Cerebellar cortex (tissue), 1 donor: ENCODE measurements around the gene RBM42.

ENCODE experiments used
- DNase-seq: peaks from one replicate; pipeline ENCODE4 v3.0.0-alpha.2; 2015; ENCODE audit warnings: low spot score

Gene RBM42

GRCh38 chr19:35620001-35620400, 8.8 kb upstream of the RBM42 start:
- DNase-seq = no peak

GRCh38 chr19:35621708-35622107, 7.1 kb upstream of the RBM42 start:
- DNase-seq = no peak

- DNase-seq = no peak
These were observed 6.1 kb upstream of the RBM42 start for GRCh38 chr19:35622750-35623149.

GRCh38 chr19:35623327-35624010, 5.4 kb upstream of the RBM42 start:
- DNase-seq = no peak

GRCh38 chr19:35628264-35628564, 622 bp upstream of the RBM42 start:
- DNase-seq = no peak

GRCh38 chr19:35629332-35629633, 447 bp downstream of the RBM42 start:
- DNase-seq = no peak

GRCh38 chr19:35633727-35634440, 5.0 kb downstream of the RBM42 start:
- no peak for DNase-seq

- DNase-seq = no peak
These were observed 7.8 kb downstream of the RBM42 start for GRCh38 chr19:35636651-35637050.

GRCh38 chr19:35637165-35637564, 8.3 kb downstream of the RBM42 start:
- no peak for DNase-seq

- DNase-seq = no peak
These were observed 10.4 kb downstream of the RBM42 start for GRCh38 chr19:35639321-35639639.

GRCh38 chr19:35639863-35640262, 11.0 kb downstream of the RBM42 start:
- no peak for DNase-seq

GRCh38 chr19:35641515-35642151, 12.8 kb downstream of the RBM42 start, which contains the start of gene ETV2:
Gene ETV2 (plus strand): TSS chr19:35641745. CDS start chr19:35642461, 716 bp downstream.
- DNase-seq = no peak

GRCh38 chr19:35642312-35642711, 13.5 kb downstream of the RBM42 start:
- no peak for DNase-seq

GRCh38 chr19:35642798-35643254, 14.0 kb downstream of the RBM42 start:
- no peak for DNase-seq

GRCh38 chr19:35643255-35644205, 14.7 kb downstream of the RBM42 start:
- peak; percentile 86 for DNase-seq

GRCh38 chr19:35644206-35644986, 15.6 kb downstream of the RBM42 start:
- DNase-seq = peak; percentile 96

- peak; percentile 82 for DNase-seq
These were observed 16.3 kb downstream of the RBM42 start for GRCh38 chr19:35644987-35645679.

- DNase-seq = no peak
These were observed 17.1 kb downstream of the RBM42 start for GRCh38 chr19:35645680-35646511.

- peak; percentile 99 for DNase-seq
These were observed 19.5 kb downstream of the RBM42 start, which contains the start of gene COX6B1 for GRCh38 chr19:35648017-35648961. Gene COX6B1 (plus strand): TSS chr19:35648323. CDS start chr19:35651244, 2,921 bp downstream.
